Endothelial cell of umbilical vein (primary cell): Measurements from ENCODE around the gene PCBP4.

Source experiments
- CTCF ChIP-seq, 2 donors: IDR thresholded peaks; 1 replicate in 1 of 2; 2 replicates in 1 of 2; pipeline ENCODE4 v1.5.1; 2011; ENCODE audit warnings: low read length in 2 of 2, mild to moderate bottlenecking in 2 of 2, moderate library complexity in 2 of 2, control low read depth in 1 of 2, inconsistent platforms in 1 of 2, low read depth in 1 of 2; ENCODE audit not compliant: insufficient read depth in 1 of 2; ENCODE audit errors: extremely low read depth in 1 of 2
- MAX ChIP-seq: IDR thresholded peaks from 2 replicates; pipeline ENCODE4 v1.6.1; 2011; ENCODE audit not compliant: insufficient read depth, insufficient read length
- MYC ChIP-seq: IDR thresholded peaks from one replicate; pipeline ENCODE4 v1.6.1; 2011; ENCODE audit warnings: mild to moderate bottlenecking, low read depth, low read length
- POLR2A ChIP-seq: IDR thresholded peaks from 2 replicates; pipeline ENCODE4 v1.6.1; 2012; ENCODE audit warnings: low read depth, mild to moderate bottlenecking, control low read depth, low read length
- POLR2AphosphoS5 ChIP-seq: IDR thresholded peaks from 2 replicates; pipeline ENCODE4 v1.6.1; 2012; ENCODE audit warnings: low read depth, mild to moderate bottlenecking, control low read depth, low read length, moderate library complexity; ENCODE audit not compliant: insufficient read depth

- TF ChIP-seq CTCF (IDR thresholded peaks at IDR 0.05; ENCODE audit: extremely low read depth in 1 of 2, insufficient read depth in 1 of 2, low read depth in 1 of 2, low read length in 2 of 2): no peak
- TF ChIP-seq POLR2A: no peak
- no peak for TF ChIP-seq MAX
- no peak for TF ChIP-seq MYC
- TF ChIP-seq POLR2AphosphoS5: no peak
Measured at GRCh38 chr3:51945031-51945840, 22.0 kb downstream of the PCBP4 start.
